Neural progenitor cell (in vitro differentiated cells): ENCODE results near the gene BCLAF1.

Source experiments
- CTCF ChIP-seq: fragments of 200-600 bp; sonication (generic); IDR thresholded peaks from 2 replicates; pipeline ENCODE4 v1.5.1; 2017; ENCODE audit warnings: antibody characterized with exemption, mild to moderate bottlenecking
- EZH2 ChIP-seq: fragments of 200-600 bp; sonication (generic); IDR thresholded peaks from 2 replicates; pipeline ENCODE4 v1.6.1; 2017; ENCODE audit warnings: antibody characterized with exemption, mild to moderate bottlenecking, moderate library complexity
- EZH2phosphoT487 ChIP-seq: fragments of 200-600 bp; sonication (generic); IDR thresholded peaks from 2 replicates; pipeline ENCODE4 v1.6.1; 2017; ENCODE audit warnings: antibody characterized with exemption

GRCh38 chr6:136304410-136304809 lies 14.8 kb upstream of the BCLAF1 start:
- TF ChIP-seq CTCF (no peak), EZH2 (no peak), EZH2phosphoT487 (no peak)
